GM23338 (cell line): ENCODE data around the gene SYT7. TPM values are rescaled to one million over a fixed set of nuclear protein-coding genes. Genes with fewer than 3 reads are reported as not detected.

Experiments used
- ATAC-seq: fragments of 200-7000 bp; cut with Tn5 transposase; 3 replicates; pipeline ENCODE4 v1.9.1; 2020
- DNase-seq: peaks from one replicate; pipeline ENCODE4 v3.0.0-alpha.2; 2015; ENCODE audit warnings: low spot score
- H2AFZ ChIP-seq: fragments of 200-600 bp; sonication (generic); 2 replicates; pipeline ENCODE4 v1.8.0; 2016; ENCODE audit warnings: antibody characterized with exemption, mild to moderate bottlenecking, moderate library complexity
- H3F3A ChIP-seq: fragments of 200-600 bp; sonication (generic); replicated peaks from 2 replicates; pipeline ENCODE4 v1.8.0; 2017; ENCODE audit warnings: antibody characterized with exemption, mixed run types, low read depth
- H3K27ac ChIP-seq: fragments of 200-600 bp; sonication (generic); 2 replicates; pipeline ENCODE4 v1.6.1; 2016; ENCODE audit warnings: low read depth
- H3K27me3 ChIP-seq: fragments of 200-600 bp; sonication (generic); 2 replicates; pipeline ENCODE4 v1.8.0; 2016; ENCODE audit warnings: mild to moderate bottlenecking, mixed run types, moderate library complexity; ENCODE audit not compliant: insufficient read depth
- H3K36me3 ChIP-seq: fragments of 200-600 bp; sonication (generic); 2 replicates; pipeline ENCODE4 v1.8.0; 2016; ENCODE audit warnings: mild to moderate bottlenecking; ENCODE audit not compliant: insufficient read depth
- H3K4me1 ChIP-seq: fragments of 200-600 bp; sonication (generic); 2 replicates; pipeline ENCODE4 v1.8.0; 2016; ENCODE audit warnings: mild to moderate bottlenecking, moderate library complexity; ENCODE audit not compliant: insufficient read depth
- H3K4me2 ChIP-seq: fragments of 200-600 bp; sonication (generic); 2 replicates; pipeline ENCODE4 v1.7.1; 2017; ENCODE audit warnings: mixed run types
- H3K4me3 ChIP-seq: fragments of 200-600 bp; sonication (generic); 2 replicates; pipeline ENCODE4 v1.6.1; 2016; ENCODE audit warnings: mixed run types
- H3K79me2 ChIP-seq: fragments of 200-600 bp; sonication (generic); replicated peaks from 2 replicates; pipeline ENCODE4 v1.8.0; 2017; ENCODE audit warnings: mild to moderate bottlenecking; ENCODE audit not compliant: insufficient read depth
- H3K9me2 ChIP-seq: fragments of 200-600 bp; sonication (generic); 2 replicates; pipeline ENCODE4 v1.8.0; 2017; ENCODE audit not compliant: insufficient read depth
- H4K20me1 ChIP-seq: fragments of 200-600 bp; sonication (generic); replicated peaks from 2 replicates; pipeline ENCODE4 v1.8.0; 2017; ENCODE audit warnings: mild to moderate bottlenecking; ENCODE audit not compliant: insufficient read depth
- H3K27ac Mint-ChIP-seq: 2 replicates; pipeline ENCODE4 v1.8.0; 2020; ENCODE audit warnings: inconsistent platforms, mild to moderate bottlenecking, moderate library complexity, mixed read lengths
- H3K27me3 Mint-ChIP-seq: 3 replicates; pipeline ENCODE4 v1.8.0; 2022; ENCODE audit warnings: low read depth, mild to moderate bottlenecking, moderate library complexity, mixed read lengths, inconsistent platforms; ENCODE audit not compliant: insufficient read depth, poor library complexity
- H3K36me3 Mint-ChIP-seq: 3 replicates; pipeline ENCODE4 v1.8.0; 2021; ENCODE audit warnings: low read depth, mild to moderate bottlenecking, inconsistent platforms, moderate library complexity, mixed read lengths
- H3K4me1 Mint-ChIP-seq: 3 replicates; pipeline ENCODE4 v1.8.0; 2020; ENCODE audit warnings: mild to moderate bottlenecking, inconsistent platforms, mixed read lengths
- H3K4me3 Mint-ChIP-seq: 3 replicates; pipeline ENCODE4 v1.8.0; 2021; ENCODE audit warnings: moderate library complexity, mild to moderate bottlenecking, inconsistent platforms, mixed read lengths
- H3K9me3 Mint-ChIP-seq: 3 replicates; pipeline ENCODE4 v1.8.0; 2020; ENCODE audit warnings: moderate library complexity, mild to moderate bottlenecking, inconsistent platforms, mixed read lengths
- CREB1 ChIP-seq: fragments of 250-450 bp; sonication (Bioruptor Pico); IDR thresholded peaks from 2 replicates; pipeline ENCODE4 v1.5.0; 2020; ENCODE audit warnings: low read depth, mild to moderate bottlenecking, moderate library complexity
- EZH2 ChIP-seq: fragments of 200-600 bp; sonication (generic); IDR thresholded peaks from one replicate; pipeline ENCODE4 v1.8.0; 2017; ENCODE audit warnings: antibody characterized with exemption, mild to moderate bottlenecking, low read depth; ENCODE audit not compliant: unreplicated experiment
- EZH2phosphoT487 ChIP-seq: fragments of 200-600 bp; sonication (generic); IDR thresholded peaks from one replicate; pipeline ENCODE4 v1.8.1; 2018; ENCODE audit warnings: antibody characterized with exemption; ENCODE audit not compliant: unreplicated experiment
- JUNB ChIP-seq: IDR thresholded peaks from one replicate; pipeline ENCODE4 v1.6.1; 2016; ENCODE audit warnings: antibody characterized with exemption; ENCODE audit not compliant: unreplicated experiment
- POLR2AphosphoS5 ChIP-seq: IDR thresholded peaks from 2 replicates; pipeline ENCODE4 v1.6.1; 2016; ENCODE audit warnings: antibody characterized with exemption, low read depth
- STAT1 ChIP-seq: IDR thresholded peaks from one replicate; pipeline ENCODE4 v1.6.1; 2016; ENCODE audit warnings: antibody characterized with exemption; ENCODE audit not compliant: unreplicated experiment
- ZNF114 ChIP-seq: fragments of 250-450 bp; sonication (Bioruptor Pico); IDR thresholded peaks from 2 replicates; pipeline ENCODE4 v1.5.0; 2020; ENCODE audit warnings: mild to moderate bottlenecking, moderate library complexity
- polyA plus RNA-seq: library from polyadenylated mRNA; unstranded; fragments of >200 nt; fragmentation: Nextera tagmentation; extraction: Ambion mirVana; gene quantifications from 2 replicates; pipeline ENCODE4 v1.2.1, GENCODE V29; 2016
- total RNA-seq: library from RNA; depleted of rRNA; stranded (reverse); fragments of >200 nt; shearing (Covaris generic); gene quantifications from 2 replicates; pipeline ENCODE4 v1.2.3, GENCODE V29; 2014
- TF ChIP-seq, protein P1 (sequence below), 2 experiments: fragments of 200-600 bp in 1 of 2; sonication (generic) in 1 of 2; conservative IDR thresholded peaks; 2 replicates each; pipeline versions ENCODE4 v1.5.1 to v1.6.1; 2016 to 2017; ENCODE audit warnings: antibody characterized with exemption in 2 of 2, low read depth in 2 of 2, mild to moderate bottlenecking in 2 of 2, moderate library complexity in 1 of 2
- TF ChIP-seq, protein P2 (sequence below): IDR thresholded peaks from one replicate; pipeline ENCODE4 v1.6.1; 2018; ENCODE audit warnings: antibody characterized with exemption; ENCODE audit not compliant: unreplicated experiment
- TF ChIP-seq, protein P3 (sequence below): IDR thresholded peaks from 2 replicates; pipeline ENCODE4 v1.6.1; 2016; ENCODE audit warnings: antibody characterized with exemption

SYT7 gene
- total and polyA plus RNA-seq, 2 experiments from 2014 or later, result 1.6 to 10.3 TPM

GRCh38 chr11:61486779-61487178, 94.1 kb downstream of the SYT7 start (continued):
- TF ChIP-seq, protein P1, sequence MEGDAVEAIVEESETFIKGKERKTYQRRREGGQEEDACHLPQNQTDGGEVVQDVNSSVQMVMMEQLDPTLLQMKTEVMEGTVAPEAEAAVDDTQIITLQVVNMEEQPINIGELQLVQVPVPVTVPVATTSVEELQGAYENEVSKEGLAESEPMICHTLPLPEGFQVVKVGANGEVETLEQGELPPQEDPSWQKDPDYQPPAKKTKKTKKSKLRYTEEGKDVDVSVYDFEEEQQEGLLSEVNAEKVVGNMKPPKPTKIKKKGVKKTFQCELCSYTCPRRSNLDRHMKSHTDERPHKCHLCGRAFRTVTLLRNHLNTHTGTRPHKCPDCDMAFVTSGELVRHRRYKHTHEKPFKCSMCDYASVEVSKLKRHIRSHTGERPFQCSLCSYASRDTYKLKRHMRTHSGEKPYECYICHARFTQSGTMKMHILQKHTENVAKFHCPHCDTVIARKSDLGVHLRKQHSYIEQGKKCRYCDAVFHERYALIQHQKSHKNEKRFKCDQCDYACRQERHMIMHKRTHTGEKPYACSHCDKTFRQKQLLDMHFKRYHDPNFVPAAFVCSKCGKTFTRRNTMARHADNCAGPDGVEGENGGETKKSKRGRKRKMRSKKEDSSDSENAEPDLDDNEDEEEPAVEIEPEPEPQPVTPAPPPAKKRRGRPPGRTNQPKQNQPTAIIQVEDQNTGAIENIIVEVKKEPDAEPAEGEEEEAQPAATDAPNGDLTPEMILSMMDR (conservative IDR thresholded peaks at IDR 0.05; ENCODE audit: low read depth in 2 of 2), result no peak
- no peak for TF ChIP-seq CREB1 (CRISPR knock-in tag)
- TF ChIP-seq EZH2phosphoT487, result no peak
- no peak for TF ChIP-seq ZNF114

- Histone ChIP-seq H3K36me3 (no peaks in the 10 kb centered on the region), H3K27ac (no peak overlapping the region), H3K4me3 (no peak overlapping the region), H2AFZ (no peak overlapping the region), H3F3A (0 out of 2 replicates have a peak, but pooled peaks cover 6% of the 10 kb centered on the region), H4K20me1 (no peaks in the 10 kb centered on the region), H3K79me2 (no peaks in the 10 kb centered on the region), H3K4me1 (peaks cover 29% of the 10 kb centered on the region), H3K9me2 (no peaks in the 10 kb centered on the region), H3K27me3 (no peaks in the 10 kb centered on the region), H3K4me2 (no peak overlapping the region)
- Mint-ChIP-seq H3K9me3 (no peaks in the 10 kb centered on the region; the same call in 2 of the 3 replicates), H3K36me3 (no peaks in the 10 kb centered on the region), H3K27me3 (peaks cover 22% of the 10 kb centered on the region), H3K27ac (no peak overlapping the region), H3K4me1 (peaks cover 42% of the 10 kb centered on the region), H3K4me3 (no peak overlapping the region)
- DNase-seq (no peak), ATAC-seq (no peak)
- TF ChIP-seq, protein P2, sequence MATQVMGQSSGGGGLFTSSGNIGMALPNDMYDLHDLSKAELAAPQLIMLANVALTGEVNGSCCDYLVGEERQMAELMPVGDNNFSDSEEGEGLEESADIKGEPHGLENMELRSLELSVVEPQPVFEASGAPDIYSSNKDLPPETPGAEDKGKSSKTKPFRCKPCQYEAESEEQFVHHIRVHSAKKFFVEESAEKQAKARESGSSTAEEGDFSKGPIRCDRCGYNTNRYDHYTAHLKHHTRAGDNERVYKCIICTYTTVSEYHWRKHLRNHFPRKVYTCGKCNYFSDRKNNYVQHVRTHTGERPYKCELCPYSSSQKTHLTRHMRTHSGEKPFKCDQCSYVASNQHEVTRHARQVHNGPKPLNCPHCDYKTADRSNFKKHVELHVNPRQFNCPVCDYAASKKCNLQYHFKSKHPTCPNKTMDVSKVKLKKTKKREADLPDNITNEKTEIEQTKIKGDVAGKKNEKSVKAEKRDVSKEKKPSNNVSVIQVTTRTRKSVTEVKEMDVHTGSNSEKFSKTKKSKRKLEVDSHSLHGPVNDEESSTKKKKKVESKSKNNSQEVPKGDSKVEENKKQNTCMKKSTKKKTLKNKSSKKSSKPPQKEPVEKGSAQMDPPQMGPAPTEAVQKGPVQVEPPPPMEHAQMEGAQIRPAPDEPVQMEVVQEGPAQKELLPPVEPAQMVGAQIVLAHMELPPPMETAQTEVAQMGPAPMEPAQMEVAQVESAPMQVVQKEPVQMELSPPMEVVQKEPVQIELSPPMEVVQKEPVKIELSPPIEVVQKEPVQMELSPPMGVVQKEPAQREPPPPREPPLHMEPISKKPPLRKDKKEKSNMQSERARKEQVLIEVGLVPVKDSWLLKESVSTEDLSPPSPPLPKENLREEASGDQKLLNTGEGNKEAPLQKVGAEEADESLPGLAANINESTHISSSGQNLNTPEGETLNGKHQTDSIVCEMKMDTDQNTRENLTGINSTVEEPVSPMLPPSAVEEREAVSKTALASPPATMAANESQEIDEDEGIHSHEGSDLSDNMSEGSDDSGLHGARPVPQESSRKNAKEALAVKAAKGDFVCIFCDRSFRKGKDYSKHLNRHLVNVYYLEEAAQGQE, result no peak
- no peak for TF ChIP-seq EZH2
- no peak for TF ChIP-seq POLR2AphosphoS5
- TF ChIP-seq JUNB, result no peak
- no peak for TF ChIP-seq STAT1
- TF ChIP-seq, protein P3, sequence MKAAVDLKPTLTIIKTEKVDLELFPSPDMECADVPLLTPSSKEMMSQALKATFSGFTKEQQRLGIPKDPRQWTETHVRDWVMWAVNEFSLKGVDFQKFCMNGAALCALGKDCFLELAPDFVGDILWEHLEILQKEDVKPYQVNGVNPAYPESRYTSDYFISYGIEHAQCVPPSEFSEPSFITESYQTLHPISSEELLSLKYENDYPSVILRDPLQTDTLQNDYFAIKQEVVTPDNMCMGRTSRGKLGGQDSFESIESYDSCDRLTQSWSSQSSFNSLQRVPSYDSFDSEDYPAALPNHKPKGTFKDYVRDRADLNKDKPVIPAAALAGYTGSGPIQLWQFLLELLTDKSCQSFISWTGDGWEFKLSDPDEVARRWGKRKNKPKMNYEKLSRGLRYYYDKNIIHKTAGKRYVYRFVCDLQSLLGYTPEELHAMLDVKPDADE, result no peak
- TF ChIP-seq, protein P1 (conservative IDR thresholded peaks at IDR 0.05; ENCODE audit: low read depth in 2 of 2), result no peak
Measured at GRCh38 chr11:61486011-61486620, 94.8 kb downstream of the SYT7 start.
